Loucy (cell line): ENCODE measurements around the gene CHSY3.

Experiments
- H2AFZ ChIP-seq: fragments of 200-600 bp; sonication (generic); 2 replicates; pipeline ENCODE4 v1.6.0; 2016; ENCODE audit warnings: antibody characterized with exemption, mild to moderate bottlenecking, low read length, moderate library complexity
- H3F3A ChIP-seq: fragments of 200-600 bp; 2 replicates; pipeline ENCODE4 v1.6.0; 2016; ENCODE audit warnings: antibody characterized with exemption, low read depth, mild to moderate bottlenecking
- H3K27me3 ChIP-seq: fragments of 200-600 bp; sonication (generic); 2 replicates; pipeline ENCODE4 v1.6.1; 2014; ENCODE audit warnings: low read length, mild to moderate bottlenecking; ENCODE audit not compliant: insufficient read depth, poor library complexity, severe bottlenecking
- H3K36me3 ChIP-seq: fragments of 200-600 bp; sonication (generic); 2 replicates; pipeline ENCODE4 v1.6.1; 2016; ENCODE audit warnings: low read length; ENCODE audit not compliant: insufficient read depth
- H3K4me1 ChIP-seq: fragments of 200-600 bp; sonication (generic); 2 replicates; pipeline ENCODE4 v1.5.1; 2014; ENCODE audit warnings: low read length, mild to moderate bottlenecking; ENCODE audit not compliant: insufficient read depth, poor library complexity, severe bottlenecking
- H3K4me2 ChIP-seq: fragments of 200-600 bp; sonication (generic); 2 replicates; pipeline ENCODE4 v1.6.0; 2014; ENCODE audit warnings: antibody characterized with exemption, low read length, low read depth, mild to moderate bottlenecking; ENCODE audit not compliant: poor library complexity, severe bottlenecking
- H3K4me3 ChIP-seq: fragments of 200-600 bp; sonication (generic); 2 replicates; pipeline ENCODE4 v1.5.1; 2014; ENCODE audit warnings: low read length, mild to moderate bottlenecking, mixed read lengths; ENCODE audit not compliant: poor library complexity, severe bottlenecking
- H3K79me2 ChIP-seq: fragments of 200-600 bp; sonication (generic); 2 replicates; pipeline ENCODE4 v1.6.1; 2014; ENCODE audit warnings: low read length; ENCODE audit not compliant: insufficient read depth
- H3K9ac ChIP-seq: fragments of 200-600 bp; sonication (generic); 2 replicates; pipeline ENCODE4 v1.6.0; 2014; ENCODE audit warnings: mild to moderate bottlenecking, low read depth, low read length, moderate library complexity; ENCODE audit not compliant: poor library complexity, severe bottlenecking
- H3K9me2 ChIP-seq: fragments of 200-600 bp; sonication (generic); replicated peaks from 2 replicates; pipeline ENCODE4 v1.6.1; 2016; ENCODE audit warnings: low read depth, low read length, mixed read lengths
- H3K9me3 ChIP-seq: fragments of 200-600 bp; sonication (generic); 2 replicates; pipeline ENCODE4 v1.6.1; 2014; ENCODE audit warnings: mild to moderate bottlenecking, antibody characterized with exemption, low read length, low read depth; ENCODE audit not compliant: insufficient read depth
- H4K20me1 ChIP-seq: fragments of 200-600 bp; sonication (generic); 2 replicates; pipeline ENCODE4 v1.6.0; 2014; ENCODE audit warnings: antibody characterized with exemption, low read length, mild to moderate bottlenecking; ENCODE audit not compliant: insufficient read depth, poor library complexity, severe bottlenecking
- EZH2phosphoT487 ChIP-seq: fragments of 200-600 bp; IDR thresholded peaks from 2 replicates; pipeline ENCODE4 v1.6.1; 2018; ENCODE audit warnings: antibody characterized with exemption, mild to moderate bottlenecking, moderate library complexity, borderline replicate concordance
- TF ChIP-seq, protein P1 (sequence below): fragments of 200-600 bp; sonication (generic); conservative IDR thresholded peaks from 2 replicates; pipeline ENCODE4 v1.5.1; 2014; ENCODE audit warnings: mild to moderate bottlenecking, antibody characterized with exemption, low read length

CHSY3 gene

DNA sequence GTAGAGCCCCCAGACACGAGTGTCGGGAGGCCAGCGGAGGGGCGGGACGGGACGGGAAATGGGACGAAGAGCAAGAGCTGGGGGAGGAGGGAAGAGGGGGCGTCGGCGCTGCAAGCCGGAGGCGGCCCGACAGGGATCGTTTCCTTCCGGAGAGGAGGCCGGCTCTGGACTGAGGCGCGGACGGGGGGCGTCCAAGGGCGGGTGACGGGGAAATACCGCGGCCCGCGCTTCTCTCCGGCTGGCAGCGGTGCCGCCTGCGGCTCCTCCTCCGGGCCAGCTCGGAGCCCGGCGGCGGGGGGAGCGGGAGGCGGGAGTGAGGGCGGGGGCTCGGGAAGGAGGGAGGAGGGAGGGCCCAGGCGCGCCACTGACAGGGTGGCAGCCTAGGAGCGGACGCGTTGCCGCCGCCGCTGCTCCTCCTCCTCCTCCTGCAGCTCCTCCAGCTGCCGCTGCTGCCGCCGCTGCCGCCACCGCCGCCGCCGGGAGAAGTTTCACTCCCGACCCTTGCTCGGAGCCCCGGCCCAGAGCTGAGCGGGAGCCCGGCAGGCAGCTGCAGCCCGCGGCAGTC is at the start of gene CHSY3:
CHSY3 (plus strand) TSS at position 364 of the 565 bp plus-strand sequence.
- no peaks in the 10 kb centered on the region for H4K20me1 ChIP-seq
- H3K4me3 ChIP-seq, result no peak within 1 kb of the TSS
- H3K79me2 ChIP-seq, result no peaks in the 10 kb centered on the region
- H2AFZ ChIP-seq, result no peak within 1 kb of the TSS
- H3K36me3 ChIP-seq, result no peaks in the 10 kb centered on the region
- no peak for TF ChIP-seq EZH2phosphoT487
- TF ChIP-seq, protein P1, sequence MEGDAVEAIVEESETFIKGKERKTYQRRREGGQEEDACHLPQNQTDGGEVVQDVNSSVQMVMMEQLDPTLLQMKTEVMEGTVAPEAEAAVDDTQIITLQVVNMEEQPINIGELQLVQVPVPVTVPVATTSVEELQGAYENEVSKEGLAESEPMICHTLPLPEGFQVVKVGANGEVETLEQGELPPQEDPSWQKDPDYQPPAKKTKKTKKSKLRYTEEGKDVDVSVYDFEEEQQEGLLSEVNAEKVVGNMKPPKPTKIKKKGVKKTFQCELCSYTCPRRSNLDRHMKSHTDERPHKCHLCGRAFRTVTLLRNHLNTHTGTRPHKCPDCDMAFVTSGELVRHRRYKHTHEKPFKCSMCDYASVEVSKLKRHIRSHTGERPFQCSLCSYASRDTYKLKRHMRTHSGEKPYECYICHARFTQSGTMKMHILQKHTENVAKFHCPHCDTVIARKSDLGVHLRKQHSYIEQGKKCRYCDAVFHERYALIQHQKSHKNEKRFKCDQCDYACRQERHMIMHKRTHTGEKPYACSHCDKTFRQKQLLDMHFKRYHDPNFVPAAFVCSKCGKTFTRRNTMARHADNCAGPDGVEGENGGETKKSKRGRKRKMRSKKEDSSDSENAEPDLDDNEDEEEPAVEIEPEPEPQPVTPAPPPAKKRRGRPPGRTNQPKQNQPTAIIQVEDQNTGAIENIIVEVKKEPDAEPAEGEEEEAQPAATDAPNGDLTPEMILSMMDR, result no peak
- H3K4me2 ChIP-seq, result no peak within 1 kb of the TSS
- H3K9me3 ChIP-seq, result no peaks in the 10 kb centered on the region
- no peaks in the 10 kb centered on the region for H3F3A ChIP-seq
- H3K9ac ChIP-seq, result no peak within 1 kb of the TSS
- H3K4me1 ChIP-seq, result no peaks in the 10 kb centered on the region
- no peaks in the 10 kb centered on the region for H3K9me2 ChIP-seq
- H3K27me3 ChIP-seq, result no peaks in the 10 kb centered on the region

DNA sequence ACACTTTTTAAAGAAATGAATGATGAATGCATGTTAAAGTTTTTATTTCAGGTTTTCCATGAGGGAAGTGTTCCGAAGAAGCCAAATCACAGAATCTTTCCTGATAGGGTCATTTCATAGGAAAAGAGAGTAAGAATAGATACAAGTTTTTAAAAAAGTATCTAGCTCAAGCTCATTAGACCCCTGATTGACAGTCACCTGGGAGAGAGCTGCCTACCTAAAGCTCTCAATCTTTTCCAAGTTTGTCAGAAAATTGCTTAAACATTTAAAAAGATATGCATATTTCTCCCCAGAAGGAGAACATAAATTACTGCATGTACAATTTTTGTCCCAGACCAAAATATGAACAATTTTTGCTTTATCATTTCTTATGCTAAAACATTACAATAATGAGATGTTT is 47.9 kb upstream of the CHSY3 start:
- Histone ChIP-seq H3K9me2 (no peaks in the 10 kb centered on the region), H3K27me3 (no peaks in the 10 kb centered on the region), H3K4me3 (no peak overlapping the region), H4K20me1 (no peaks in the 10 kb centered on the region), H3K4me2 (no peak overlapping the region), H2AFZ (no peak overlapping the region), H3K79me2 (no peaks in the 10 kb centered on the region), H3K9me3 (no peaks in the 10 kb centered on the region), H3K4me1 (no peaks in the 10 kb centered on the region), H3K36me3 (no peaks in the 10 kb centered on the region), H3F3A (no peaks in the 10 kb centered on the region), H3K9ac (no peak overlapping the region)
- TF ChIP-seq, protein P1, result no peak
- TF ChIP-seq EZH2phosphoT487, result no peak

DNA sequence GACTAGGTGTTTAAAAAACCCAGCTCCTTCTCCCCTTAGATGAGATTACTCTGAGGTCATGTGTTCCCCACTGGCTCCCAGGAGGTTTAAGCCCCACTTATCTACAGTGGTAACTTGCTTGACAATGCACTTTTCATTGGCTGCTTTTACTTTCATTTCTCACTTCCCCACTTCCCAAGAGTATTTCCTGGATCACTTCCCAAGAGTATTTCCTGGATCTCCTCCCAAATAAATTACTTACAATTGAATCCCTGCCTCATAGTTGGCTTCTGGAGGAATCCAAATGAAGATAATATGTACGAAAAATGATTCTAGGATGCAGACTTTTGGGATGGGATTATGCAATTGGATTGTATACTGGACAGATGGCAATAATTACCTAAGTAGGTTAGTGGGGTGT is 47.1 kb upstream of the CHSY3 start:
- H3K79me2 ChIP-seq, result no peaks in the 10 kb centered on the region
- no peak overlapping the region for H2AFZ ChIP-seq
- TF ChIP-seq, protein P1, result no peak
- no peak for TF ChIP-seq EZH2phosphoT487
- no peak overlapping the region for H3K4me2 ChIP-seq
- no peaks in the 10 kb centered on the region for H3K36me3 ChIP-seq
- H3K27me3 ChIP-seq, result no peaks in the 10 kb centered on the region
- H3K9me2 ChIP-seq, result no peaks in the 10 kb centered on the region
- H3F3A ChIP-seq, result no peaks in the 10 kb centered on the region
- H3K4me3 ChIP-seq, result no peak overlapping the region
- no peaks in the 10 kb centered on the region for H3K9me3 ChIP-seq
- no peaks in the 10 kb centered on the region for H4K20me1 ChIP-seq
- no peak overlapping the region for H3K9ac ChIP-seq
- H3K4me1 ChIP-seq, result no peaks in the 10 kb centered on the region
